GM19193 (cell line): Measurements from ENCODE around the gene FANCI.

Experiments used
- POLR2A ChIP-seq: IDR thresholded peaks from 4 replicates; pipeline ENCODE4 v1.6.1; 2011; ENCODE audit not compliant: insufficient read depth, insufficient read length; ENCODE audit errors: extremely low read depth

FANCI gene

DNA sequence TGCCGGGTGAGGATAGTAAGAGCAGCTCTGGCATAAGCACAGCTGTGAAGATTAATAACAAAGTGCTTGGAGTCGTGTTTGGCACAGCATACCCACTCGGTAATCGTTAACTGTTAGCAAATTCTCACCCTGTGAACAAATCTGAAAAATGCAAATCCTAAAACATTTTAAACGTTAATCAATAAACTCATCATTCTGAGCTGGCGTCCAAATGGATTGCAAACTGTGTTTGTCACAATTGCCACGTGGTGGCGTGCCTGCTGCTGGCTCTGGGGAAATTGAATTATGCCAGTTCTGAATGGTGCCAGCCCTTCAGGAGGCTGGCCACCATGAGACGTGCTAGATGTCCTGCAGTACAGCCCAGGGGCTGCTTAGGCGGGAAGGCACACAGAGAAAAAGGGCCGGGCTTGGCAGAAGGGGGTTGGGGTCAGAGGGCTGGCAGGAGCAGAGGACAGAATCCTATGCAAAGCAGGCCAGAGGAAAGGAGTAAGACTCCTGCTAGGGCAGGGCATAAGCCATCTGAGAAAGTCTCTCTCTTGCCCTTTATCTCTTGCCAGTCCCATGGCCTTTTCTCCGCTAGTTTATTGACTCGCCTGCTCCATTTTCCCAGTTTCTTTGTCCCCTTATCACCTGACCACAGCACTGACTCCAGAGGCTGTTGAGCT, 113.0 kb downstream of the FANCI start:
- TF ChIP-seq POLR2A: no peak

- TF ChIP-seq POLR2A: no peak
These were observed 114.6 kb downstream of the FANCI start for GRCh38 chr15:89358435-89358754.

DNA sequence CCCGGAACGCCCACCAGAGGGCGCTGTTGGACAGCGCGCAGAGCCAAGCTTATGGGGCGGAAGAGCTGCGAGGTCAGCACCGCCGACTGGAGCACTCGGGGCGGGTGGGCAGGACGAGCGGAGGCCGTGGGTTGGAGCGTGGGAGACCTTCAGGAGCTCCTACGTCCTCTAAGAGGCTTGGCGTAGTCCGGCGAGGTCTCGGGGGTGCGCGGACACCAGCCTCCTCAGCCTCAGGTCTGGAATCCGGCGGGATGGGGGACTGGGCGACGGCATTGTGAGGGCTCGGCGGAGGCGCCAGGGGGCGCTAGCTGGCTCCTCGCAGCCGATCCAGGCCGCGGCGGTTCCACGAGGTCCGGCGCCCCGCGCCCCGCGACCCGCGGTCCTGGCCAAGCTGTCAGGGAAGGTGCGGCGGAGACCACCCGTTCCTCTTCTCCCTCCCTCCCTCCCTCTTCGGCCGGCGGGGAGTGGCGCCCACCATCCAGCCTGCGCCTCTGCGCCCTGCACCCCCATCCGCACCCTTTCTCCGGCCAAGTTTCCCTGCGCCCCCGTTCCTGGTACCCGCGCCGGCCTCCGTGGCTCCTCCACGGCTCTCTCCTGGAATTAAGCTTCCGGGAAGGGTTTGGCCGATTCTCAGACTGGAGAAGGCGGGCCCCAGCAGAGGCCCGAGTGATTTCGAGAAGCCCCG, 115.1 kb downstream of the FANCI start:
- no peak for TF ChIP-seq POLR2A

GRCh38 chr15:89359471-89360293, 115.9 kb downstream of the FANCI start:
- TF ChIP-seq POLR2A: no peak

GRCh38 chr15:89360294-89360971, 116.7 kb downstream of the FANCI start:
- no peak for TF ChIP-seq POLR2A

GRCh38 chr15:89361451-89362202, 117.8 kb downstream of the FANCI start:
- TF ChIP-seq POLR2A: no peak

- no peak for TF ChIP-seq POLR2A
These were observed 118.7 kb downstream of the FANCI start for GRCh38 chr15:89362203-89363101.

GRCh38 chr15:89363133-89363532, 119.4 kb downstream of the FANCI start:
- no peak for TF ChIP-seq POLR2A

- TF ChIP-seq POLR2A: no peak
These were observed 120.0 kb downstream of the FANCI start for GRCh38 chr15:89363770-89364169.

- TF ChIP-seq POLR2A: no peak
These were observed 120.6 kb downstream of the FANCI start for GRCh38 chr15:89364341-89364740.

GRCh38 chr15:89364741-89365450, 121.1 kb downstream of the FANCI start:
- no peak for TF ChIP-seq POLR2A

DNA sequence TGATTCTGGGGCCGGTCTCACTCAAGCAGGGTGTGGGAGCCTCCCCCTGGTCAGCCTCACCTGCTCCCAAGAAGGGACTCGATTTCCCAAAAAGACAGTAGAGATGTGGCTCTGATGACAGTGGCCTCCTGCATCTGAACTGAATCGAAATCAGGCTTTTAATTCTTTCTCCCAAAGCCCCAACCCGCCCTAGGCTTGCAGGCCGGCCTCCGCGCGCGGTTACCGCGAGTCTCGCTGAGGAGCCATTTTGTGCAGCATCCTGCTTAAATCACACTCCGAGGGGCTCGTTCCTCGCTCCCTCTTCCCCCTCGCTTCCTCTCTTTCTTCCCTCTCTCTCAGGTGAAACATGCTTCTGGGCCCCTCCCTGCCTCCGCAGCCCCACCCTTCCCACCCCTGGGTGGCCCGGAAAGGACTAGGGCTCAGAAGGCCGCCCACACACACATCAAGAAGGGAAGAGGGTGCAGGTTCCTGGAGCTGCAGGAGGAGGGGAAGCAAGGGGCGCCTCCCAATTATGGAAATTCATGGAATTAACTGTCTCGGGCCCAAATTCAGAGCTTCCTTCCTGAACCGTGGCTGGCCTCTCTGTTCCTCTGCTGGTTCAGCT, 121.8 kb downstream of the FANCI start:
- no peak for TF ChIP-seq POLR2A
